ENCODE data around the gene SMAD6. TPM values are rescaled to one million over a fixed set of nuclear protein-coding genes. Genes with fewer than 3 reads are reported as not detected.

The SMAD6 gene
- total RNA-seq, 4 donors from 2014 or later = 59.3 to 118 (median 62.3) TPM

- peaks cover 5 to 9% of the 10 kb centered on the region in 2 donors for H3K36me3 ChIP-seq
- H3K27me3 ChIP-seq = no peaks in the 10 kb centered on the region
- WGBS, 2 donors = 26 to 29% methylated on average over 4 of the region's 4 CpGs
- DNase-seq = no peak
- intact Hi-C loops (cut with DNase I) = no loop called here
- H3K27ac ChIP-seq = peak overlapping the region in 2 of 3 donors; percentile 36 to 75
- TF ChIP-seq, protein P1, sequence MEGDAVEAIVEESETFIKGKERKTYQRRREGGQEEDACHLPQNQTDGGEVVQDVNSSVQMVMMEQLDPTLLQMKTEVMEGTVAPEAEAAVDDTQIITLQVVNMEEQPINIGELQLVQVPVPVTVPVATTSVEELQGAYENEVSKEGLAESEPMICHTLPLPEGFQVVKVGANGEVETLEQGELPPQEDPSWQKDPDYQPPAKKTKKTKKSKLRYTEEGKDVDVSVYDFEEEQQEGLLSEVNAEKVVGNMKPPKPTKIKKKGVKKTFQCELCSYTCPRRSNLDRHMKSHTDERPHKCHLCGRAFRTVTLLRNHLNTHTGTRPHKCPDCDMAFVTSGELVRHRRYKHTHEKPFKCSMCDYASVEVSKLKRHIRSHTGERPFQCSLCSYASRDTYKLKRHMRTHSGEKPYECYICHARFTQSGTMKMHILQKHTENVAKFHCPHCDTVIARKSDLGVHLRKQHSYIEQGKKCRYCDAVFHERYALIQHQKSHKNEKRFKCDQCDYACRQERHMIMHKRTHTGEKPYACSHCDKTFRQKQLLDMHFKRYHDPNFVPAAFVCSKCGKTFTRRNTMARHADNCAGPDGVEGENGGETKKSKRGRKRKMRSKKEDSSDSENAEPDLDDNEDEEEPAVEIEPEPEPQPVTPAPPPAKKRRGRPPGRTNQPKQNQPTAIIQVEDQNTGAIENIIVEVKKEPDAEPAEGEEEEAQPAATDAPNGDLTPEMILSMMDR (IDR thresholded peaks at IDR 0.05) = no peak
- TF ChIP-seq POLR2A (IDR thresholded peaks at IDR 0.05) = no peak
- no peak overlapping the region for H3K4me3 ChIP-seq (replicated peaks in 1 of 3)
- no peaks in the 10 kb centered on the region for H3K9me3 ChIP-seq
- H3K4me1 ChIP-seq = peaks cover 37 to 92% of the 10 kb centered on the region in 2 donors
These were observed 14.6 kb downstream of the SMAD6 start for GRCh38 chr15:66716656-66717020.

DNA sequence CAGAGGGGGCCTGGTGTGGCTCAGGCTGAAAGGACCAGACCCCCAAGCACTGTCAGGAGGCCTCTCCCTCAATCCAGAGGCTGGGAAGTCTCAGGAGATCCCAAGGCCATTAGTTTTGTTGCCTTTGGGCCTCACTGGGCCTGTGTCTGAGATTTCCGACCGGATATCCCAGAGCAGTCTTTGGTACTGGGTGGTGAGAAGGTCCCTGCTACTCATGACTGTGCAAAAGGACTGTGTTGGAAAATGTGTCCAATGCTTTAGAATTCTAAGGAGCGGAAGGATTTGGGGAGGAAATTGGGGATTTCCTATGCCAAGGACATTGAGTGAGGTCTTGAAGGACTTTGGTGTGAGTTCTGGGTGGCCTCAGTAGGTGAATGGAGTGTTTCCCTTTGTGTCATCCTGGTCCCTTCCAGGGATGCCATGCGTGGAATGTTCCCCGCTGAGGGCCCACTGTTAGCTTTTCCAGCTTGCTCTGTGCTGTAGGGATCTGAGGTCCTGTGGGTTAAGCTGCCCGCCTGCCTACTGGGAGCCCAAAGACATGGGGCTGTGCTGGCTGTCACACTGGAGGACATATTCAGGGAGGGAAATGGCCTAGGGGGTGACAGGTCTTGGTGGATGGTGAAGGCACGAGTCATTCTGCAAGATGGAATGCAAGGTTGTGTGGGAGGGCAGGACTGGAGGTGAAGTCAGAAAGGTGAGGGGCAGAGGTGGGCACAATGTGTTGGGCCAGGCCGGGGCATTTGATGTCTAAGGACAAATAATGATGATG is 16.4 kb downstream of the SMAD6 start:
- peaks cover 38 to 99% of the 10 kb centered on the region in 2 donors for H3K4me1 ChIP-seq
- no peaks in the 10 kb centered on the region for H3K27me3 ChIP-seq
- intact Hi-C loops (cut with DNase I) = no loop called here
- TF ChIP-seq POLR2A (IDR thresholded peaks at IDR 0.05) = no peak
- TF ChIP-seq, protein P1 (IDR thresholded peaks at IDR 0.05) = no peak
- H3K9me3 ChIP-seq = no peaks in the 10 kb centered on the region
- no peak overlapping the region for H3K4me3 ChIP-seq (replicated peaks in 1 of 3)
- no peak for DNase-seq
- WGBS, 2 donors = 92 to 95% methylated on average over 8 of the region's 8 CpGs
- H3K27ac ChIP-seq = peak overlapping the region in 2 of 3 donors; percentile 21 to 36
- H3K36me3 ChIP-seq = peaks cover 5 to 9% of the 10 kb centered on the region in 2 donors

- TF ChIP-seq, protein P1 (IDR thresholded peaks at IDR 0.05) = no peak
- no peak for TF ChIP-seq POLR2A (IDR thresholded peaks at IDR 0.05)
- Histone ChIP-seq H3K4me1 (peaks cover 35 to 99% of the 10 kb centered on the region in 2 donors), H3K4me3 (replicated peaks in 1 of 3) (no peak overlapping the region), H3K36me3 (peaks cover 5 to 9% of the 10 kb centered on the region in 2 donors), H3K27ac (peak overlapping the region in 2 of 3 donors; percentile 21 to 78), H3K27me3 (no peaks in the 10 kb centered on the region), H3K9me3 (no peaks in the 10 kb centered on the region)
- intact Hi-C loops (cut with DNase I) = no loop called here
- 77 to 94% methylated on average over 8 to 10 of the region's 10 CpGs for WGBS, 2 donors
- no peak for DNase-seq
These were observed 17.4 kb downstream of the SMAD6 start for GRCh38 chr15:66719471-66719870.

DNA sequence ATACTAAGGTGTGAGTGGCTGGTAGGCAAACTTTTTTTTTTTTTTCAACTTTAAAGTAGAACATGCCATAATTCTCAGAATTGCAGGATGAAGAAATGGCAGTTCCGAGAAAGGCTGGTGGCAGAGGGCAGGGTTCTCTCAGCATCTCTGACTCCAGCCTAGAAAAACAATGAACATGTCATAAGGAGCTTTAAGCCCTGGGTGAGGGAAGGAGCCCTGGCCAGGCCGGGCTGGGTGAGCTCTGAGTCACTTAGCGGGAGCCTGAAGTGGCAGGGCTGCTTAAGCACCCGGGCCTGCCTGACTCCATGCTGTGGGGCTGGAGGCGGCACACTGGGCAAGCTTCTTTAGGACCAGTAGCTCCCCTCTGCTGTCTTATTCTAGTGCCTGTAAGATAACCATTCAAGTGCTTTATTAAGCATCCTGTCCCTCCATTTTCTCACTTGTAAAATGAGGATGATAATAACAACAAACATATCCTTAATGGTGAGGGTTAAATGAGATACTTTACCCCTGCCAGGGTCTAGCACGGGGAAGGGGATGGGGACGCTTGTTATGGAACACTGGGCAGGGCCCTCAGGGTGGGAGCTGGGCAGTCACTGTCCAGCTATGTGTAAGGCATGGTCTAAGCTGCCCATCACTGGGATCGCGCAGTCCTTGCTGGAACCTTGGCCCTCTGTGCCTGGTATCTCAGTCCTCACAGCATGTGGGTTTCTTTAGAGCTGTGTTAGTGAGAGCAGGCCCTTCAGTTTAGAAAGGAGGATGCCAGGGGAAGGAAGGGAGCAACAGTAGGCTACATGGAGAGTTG is 18.4 kb downstream of the SMAD6 start:
- Histone ChIP-seq H3K4me3 (replicated peaks in 1 of 3) (no peak overlapping the region), H3K9me3 (no peaks in the 10 kb centered on the region), H3K27me3 (no peaks in the 10 kb centered on the region), H3K27ac (peak overlapping the region in 2 of 3 donors; percentile 21 to 78), H3K4me1 (peaks cover 39 to 99% of the 10 kb centered on the region in 2 donors), H3K36me3 (peaks cover 5 to 9% of the 10 kb centered on the region in 2 donors)
- TF ChIP-seq, protein P1 (IDR thresholded peaks at IDR 0.05) = no peak
- no peak for TF ChIP-seq POLR2A (IDR thresholded peaks at IDR 0.05)
- intact Hi-C loops (cut with DNase I) = no loop called here
- WGBS, 2 donors = 61 to 68% methylated on average over 9 of the region's 9 CpGs
- peak; percentile 86 for DNase-seq
